Testis (tissue), 3 donors: ENCODE measurements around the gene HEPHL1. TPM values are rescaled to one million over a fixed set of nuclear protein-coding genes. Genes with fewer than 3 reads are reported as not detected.
A peak's percentile ranks its signal among the peaks of the same experiment; 100 is the strongest.

ENCODE experiments used
- DNase-seq: peaks from one replicate; pipeline ENCODE4 v3.0.0-alpha.2; 2019
- H3K27ac ChIP-seq, 2 donors: fragments of 200-600 bp; sonication (generic); one replicate each; pipeline ENCODE4 v1.5.1; 2019
- H3K27me3 ChIP-seq: fragments of 200-600 bp; sonication (generic); one replicate; pipeline ENCODE4 v1.5.1; 2019
- H3K36me3 ChIP-seq: fragments of 200-600 bp; sonication (generic); one replicate; pipeline ENCODE4 v1.5.1; 2017; ENCODE audit warnings: low read depth; ENCODE audit errors: missing control alignments
- H3K4me1 ChIP-seq: fragments of 200-600 bp; sonication (generic); one replicate; pipeline ENCODE4 v1.5.1; 2019
- H3K4me3 ChIP-seq, 2 donors: fragments of 200-600 bp; sonication (generic); one replicate each; pipeline ENCODE4 v1.5.1; 2017 to 2019
- H3K9me3 ChIP-seq: fragments of 200-600 bp; sonication (generic); one replicate; pipeline ENCODE4 v1.5.1; 2017
- CTCF ChIP-seq, 3 experiments: fragments of 450-650 bp in 2 of 3; fragments of 200-600 bp in 1 of 3; sonication (generic) in 1 of 3; IDR thresholded peaks; one replicate each; pipeline ENCODE4 v1.5.1; 2016 to 2019; ENCODE audit warnings: antibody characterized with exemption in 3 of 3, mild to moderate bottlenecking in 2 of 3, moderate library complexity in 1 of 3
- POLR2A ChIP-seq: fragments of 450-650 bp; IDR thresholded peaks from one replicate; pipeline ENCODE4 v1.6.1; 2017; ENCODE audit warnings: antibody characterized with exemption, mild to moderate bottlenecking, moderate library complexity
- WGBS, 2 donors: methylation state at CpG; one replicate each; pipeline ENCODE4 v1.1.5; 2018; 5-methylcytosine and 5-hydroxymethylcytosine counted together
- intact Hi-C: fragments of 100-400 bp; cut with DNase I; formaldehyde crosslinking; loops from one replicate; pipeline ENCODE4 v1.15.1; 2023; ENCODE audit warnings: low total_unique reads
- polyA plus RNA-seq: library from polyadenylated mRNA; stranded (reverse); fragments of 350-450 nt; fragmentation: Illumina TruSeq; extraction: RNeasy Lipid Tissue Mini Kit (QIAGEN cat#74804); gene quantifications from one replicate; pipeline ENCODE4 v1.2.3, GENCODE V29; 2014; ENCODE audit warnings: low read depth, low replicate concordance; ENCODE audit not compliant: insufficient read depth
- total RNA-seq, 2 donors: library from RNA; depleted of rRNA; stranded (reverse); fragments of >200 nt; gene quantifications; one replicate each; pipeline ENCODE4 v1.2.3, GENCODE V29; 2016

Gene HEPHL1
- total and polyA plus RNA-seq, 3 donors from 2014 or later, result 0.24 to 0.87 (median 0.54) TPM

GRCh38 chr11:94132152-94132558 lies 111.0 kb downstream of the HEPHL1 start:
- intact Hi-C loops, result no loop called here
- peaks cover 47% of the 10 kb centered on the region for H3K4me1 ChIP-seq
- H3K27ac ChIP-seq, result no peak overlapping the region

GRCh38 chr11:94132823-94133408 lies 111.8 kb downstream of the HEPHL1 start:
- Histone ChIP-seq H3K4me3 (no peak overlapping the region), H3K9me3 (no peaks in the 10 kb centered on the region), H3K36me3 (no peaks in the 10 kb centered on the region), H3K4me1 (peaks cover 43% of the 10 kb centered on the region), H3K27me3 (no peaks in the 10 kb centered on the region), H3K27ac (no peak overlapping the region)
- no peak for DNase-seq
- intact Hi-C loops, result no loop called here
- TF ChIP-seq CTCF (IDR thresholded peaks at IDR 0.05) (no peak), POLR2A (no peak)
- WGBS, 2 donors, result 79 to 91% methylated on average over 3 to 4 of the region's 4 CpGs

More at GRCh38 chr11:94132152-94132558, 111.0 kb downstream of the HEPHL1 start:
- 60 to 79% methylated on average over 5 of the region's 5 CpGs for WGBS, 2 donors
- H3K36me3 ChIP-seq, result no peaks in the 10 kb centered on the region
- TF ChIP-seq CTCF (IDR thresholded peaks at IDR 0.05), result no peak
- no peak for TF ChIP-seq POLR2A
- H3K9me3 ChIP-seq, result no peaks in the 10 kb centered on the region
- DNase-seq, result no peak
- H3K27me3 ChIP-seq, result no peaks in the 10 kb centered on the region
- no peak overlapping the region for H3K4me3 ChIP-seq

GRCh38 chr11:94133752-94134151 lies 112.6 kb downstream of the HEPHL1 start:
- H3K4me1 ChIP-seq, result peaks cover 40% of the 10 kb centered on the region
- intact Hi-C loops, result no loop called here
- DNase-seq, result no peak
- H3K36me3 ChIP-seq, result no peaks in the 10 kb centered on the region
- 71 to 82% methylated on average over 4 of the region's 4 CpGs for WGBS, 2 donors
- H3K4me3 ChIP-seq, result no peak overlapping the region
- no peak overlapping the region for H3K27ac ChIP-seq
- no peak for TF ChIP-seq POLR2A
- TF ChIP-seq CTCF (IDR thresholded peaks at IDR 0.05), result no peak
- no peaks in the 10 kb centered on the region for H3K9me3 ChIP-seq
- no peaks in the 10 kb centered on the region for H3K27me3 ChIP-seq

GRCh38 chr11:94134651-94135512 lies 113.7 kb downstream of the HEPHL1 start:
- Histone ChIP-seq H3K27ac (peak overlapping the region; percentile 65 to 77), H3K9me3 (no peaks in the 10 kb centered on the region), H3K4me3 (no peak overlapping the region), H3K4me1 (peaks cover 38% of the 10 kb centered on the region), H3K36me3 (no peaks in the 10 kb centered on the region), H3K27me3 (no peaks in the 10 kb centered on the region)
- no peak for TF ChIP-seq CTCF (IDR thresholded peaks at IDR 0.05)
- no peak for TF ChIP-seq POLR2A
- WGBS, 2 donors, result 54 to 70% methylated on average over 7 to 10 of the region's 10 CpGs
- DNase-seq, result peak; percentile 71
- intact Hi-C loops, result no loop called here
